RWPE2 (cell line): ENCODE data around the gene CHPT1.

ENCODE experiments used
- ATAC-seq: fragments of 200-7000 bp; cut with Tn5 transposase; 3 replicates; pipeline ENCODE4 v1.9.1; 2021; ENCODE audit warnings: low read depth
- DNase-seq: peaks from one replicate; pipeline ENCODE4 v3.0.0-alpha.2; 2020; ENCODE audit warnings: low spot score
- H3K27ac ChIP-seq: fragments of 450-650 bp; 2 replicates; pipeline ENCODE4 v1.5.1; 2017; ENCODE audit warnings: mild to moderate bottlenecking; ENCODE audit not compliant: poor library complexity, severe bottlenecking
- H3K27me3 ChIP-seq: fragments of 250-450 bp; sonication (Bioruptor Pico); 2 replicates; pipeline ENCODE4 v1.5.1; 2021; ENCODE audit warnings: mild to moderate bottlenecking, moderate library complexity; ENCODE audit not compliant: insufficient read depth, poor library complexity, severe bottlenecking
- H3K36me3 ChIP-seq: fragments of 250-450 bp; sonication (Bioruptor Pico); 2 replicates; pipeline ENCODE4 v1.5.1; 2020; ENCODE audit warnings: low read depth, mild to moderate bottlenecking, moderate library complexity
- H3K4me1 ChIP-seq: fragments of 250-450 bp; sonication (Bioruptor Pico); 2 replicates; pipeline ENCODE4 v1.5.1; 2021; ENCODE audit warnings: mild to moderate bottlenecking, moderate library complexity; ENCODE audit not compliant: insufficient read depth, poor library complexity, severe bottlenecking
- H3K4me3 ChIP-seq: fragments of 250-450 bp; sonication (Bioruptor Pico); 2 replicates; pipeline ENCODE4 v1.5.1; 2021; ENCODE audit warnings: mild to moderate bottlenecking, moderate library complexity; ENCODE audit not compliant: severe bottlenecking
- H3K9me3 ChIP-seq: fragments of 250-450 bp; sonication (Bioruptor Pico); 2 replicates; pipeline ENCODE4 v1.5.1; 2021; ENCODE audit warnings: mild to moderate bottlenecking, moderate library complexity; ENCODE audit not compliant: severe bottlenecking
- CTCF ChIP-seq: fragments of 450-650 bp; IDR thresholded peaks from one replicate; pipeline ENCODE4 v1.5.1; 2017; ENCODE audit warnings: mild to moderate bottlenecking, moderate library complexity; ENCODE audit not compliant: poor library complexity, severe bottlenecking

CHPT1 gene

GRCh38 chr12:101748907-101749306, 51.5 kb downstream of the CHPT1 start:
- Histone ChIP-seq H3K36me3 (peaks cover 40% of the 10 kb centered on the region), H3K4me3 (no peak overlapping the region), H3K27ac (no peak overlapping the region), H3K9me3 (no peaks in the 10 kb centered on the region), H3K4me1 (no peaks in the 10 kb centered on the region), H3K27me3 (no peaks in the 10 kb centered on the region)
- ATAC-seq: no peak
- no peak for TF ChIP-seq CTCF
- no peak for DNase-seq

- DNase-seq: no peak
- peaks cover 40% of the 10 kb centered on the region for H3K36me3 ChIP-seq
- no peak overlapping the region for H3K27ac ChIP-seq
- no peak overlapping the region for H3K4me3 ChIP-seq
- H3K4me1 ChIP-seq: no peaks in the 10 kb centered on the region
- ATAC-seq: no peak
- TF ChIP-seq CTCF: no peak
- no peaks in the 10 kb centered on the region for H3K9me3 ChIP-seq
- H3K27me3 ChIP-seq: no peaks in the 10 kb centered on the region
Observed at GRCh38 chr12:101749657-101750056, 52.2 kb downstream of the CHPT1 start.

DNA sequence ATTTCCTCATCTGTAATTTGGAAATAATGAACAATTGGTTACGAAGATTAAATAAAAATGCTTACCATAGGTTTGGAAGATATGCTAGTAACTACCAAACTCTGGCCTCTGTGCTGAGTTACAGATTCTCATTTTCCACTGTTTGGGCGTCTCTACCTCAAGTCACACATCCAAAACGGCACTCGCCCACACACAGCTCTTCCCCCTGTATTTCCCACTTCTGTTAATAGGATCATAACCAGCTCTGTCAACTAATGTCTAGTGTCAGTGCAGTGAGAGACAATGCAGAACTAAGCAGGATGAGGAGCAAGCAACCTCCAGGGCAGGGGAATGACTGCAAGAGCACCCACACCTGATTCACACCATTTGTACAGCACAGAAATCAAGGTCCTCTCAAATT, 52.7 kb downstream of the CHPT1 start:
- no peak overlapping the region for H3K4me3 ChIP-seq
- H3K9me3 ChIP-seq: no peaks in the 10 kb centered on the region
- no peak overlapping the region for H3K27ac ChIP-seq
- DNase-seq (no peak), ATAC-seq (no peak)
- H3K36me3 ChIP-seq: peaks cover 35% of the 10 kb centered on the region
- no peak for TF ChIP-seq CTCF
- H3K27me3 ChIP-seq: no peaks in the 10 kb centered on the region
- H3K4me1 ChIP-seq: no peaks in the 10 kb centered on the region

DNA sequence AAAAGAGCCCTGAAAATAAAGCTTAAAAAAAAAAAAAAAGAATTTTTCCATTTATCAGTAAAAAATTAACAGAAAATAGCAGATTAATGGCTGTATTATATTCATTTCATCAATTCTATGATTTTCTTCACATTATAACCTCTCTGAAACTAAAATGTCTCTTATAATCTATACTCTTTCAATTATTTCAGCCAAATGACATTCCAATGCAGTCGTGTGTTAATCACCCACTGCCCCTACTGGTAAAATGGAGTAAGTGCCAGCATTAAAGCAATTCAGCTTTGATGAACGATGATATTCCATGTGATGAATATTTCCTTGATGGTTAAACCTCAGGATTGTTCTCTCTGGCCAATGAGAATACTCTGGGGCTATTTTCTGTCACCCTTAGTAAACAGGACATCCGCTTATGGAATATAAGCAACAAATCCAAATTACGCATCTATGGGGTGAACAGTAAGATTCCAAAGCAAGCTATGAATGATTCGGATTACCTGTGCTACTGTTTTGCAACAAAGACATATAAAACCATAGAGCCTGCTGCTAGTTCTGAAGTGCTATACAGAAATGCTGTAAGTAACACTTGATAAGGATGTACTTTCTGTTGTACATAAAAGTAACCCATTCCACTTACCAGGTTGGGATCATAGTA, 62.1 kb downstream of the CHPT1 start:
- no peak for DNase-seq

More for the DNA sequence above, 62.1 kb downstream of the CHPT1 start:
- no peak overlapping the region for H3K27ac ChIP-seq
- ATAC-seq: peak; percentile 66; the same call in 2 of the 3 replicates
- no peaks in the 10 kb centered on the region for H3K4me1 ChIP-seq
- peak; percentile 87 for TF ChIP-seq CTCF
- no peaks in the 10 kb centered on the region for H3K9me3 ChIP-seq
- peaks cover 25% of the 10 kb centered on the region for H3K36me3 ChIP-seq
- no peak overlapping the region for H3K4me3 ChIP-seq
- no peaks in the 10 kb centered on the region for H3K27me3 ChIP-seq
